ENCODE data around the gene MRPL3. TPM values are rescaled to one million over a fixed set of nuclear protein-coding genes. Genes with fewer than 3 reads are reported as not detected.

Gene MRPL3
- total and polyA plus RNA-seq, 10 of the 15 experiments (the other 5 are each of a cell fraction or from before 2014, with no cell fraction given): 91.6 to 307 (median 198) TPM

DNA sequence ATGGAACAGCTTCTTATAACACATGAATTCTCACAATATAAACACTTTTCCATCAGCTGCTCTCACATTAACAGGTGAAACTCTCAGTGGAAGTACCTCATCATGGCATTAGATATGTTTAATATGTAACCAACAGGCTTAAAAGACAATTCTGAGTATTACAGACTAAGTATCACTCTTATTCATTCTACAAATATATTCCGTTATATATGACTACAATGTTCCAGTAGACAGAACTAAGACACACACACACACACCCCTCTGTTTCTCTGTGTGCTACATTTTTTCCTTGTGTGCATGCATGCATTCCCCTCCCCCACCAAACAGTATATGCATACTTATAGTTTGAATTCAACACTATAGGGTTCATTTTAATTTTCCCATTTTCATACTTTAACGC is 32.4 kb downstream of the MRPL3 start:
- Histone ChIP-seq H3K4me1 (ENCODE audit: control insufficient read depth, insufficient read depth, low read length) (no peaks in the 10 kb centered on the region), H3K27ac (ENCODE audit: control insufficient read depth, insufficient read depth) (no peak overlapping the region), H3K9ac (ENCODE audit: control insufficient read depth, insufficient read depth, low read length) (no peak overlapping the region), H3K4me2 (ENCODE audit: control insufficient read depth, insufficient read depth) (no peak overlapping the region), H4K20me1 (ENCODE audit: control insufficient read depth, insufficient read depth) (no peaks in the 10 kb centered on the region), H3K4me3 (no peak overlapping the region), H2AFZ (ENCODE audit: control insufficient read depth, low read depth, low read length) (no peak overlapping the region), H3K9me3 (replicated peaks; ENCODE audit: control insufficient read depth, insufficient read depth, low read length) (no peaks in the 10 kb centered on the region), H3K36me3 (ENCODE audit: control insufficient read depth in 2 of 2, insufficient read depth in 2 of 2, low read length in 1 of 2) (peaks cover 0 to 25% of the 10 kb centered on the region in 2 experiments), H3K79me2 (ENCODE audit: control insufficient read depth, insufficient read depth, low read length) (no peaks in the 10 kb centered on the region; the same call in none of the 2 replicates), H3K27me3 (replicated peaks in 1 of 2; ENCODE audit: control insufficient read depth in 2 of 2, insufficient read depth in 2 of 2, low read length in 1 of 2) (no peaks in the 10 kb centered on the region)
- no TSS peak for BruUV-seq (replicated peaks)
- DNase-seq (ENCODE audit: low read depth, low spot score) (no peak), ATAC-seq (peak; percentile 21), FAIRE-seq (no peak)
- TF ChIP-seq SMARCA5 (IDR thresholded peaks at IDR 0.05) (no peak), NFYB (IDR thresholded peaks at IDR 0.05; ENCODE audit: insufficient read depth, low read depth, low read length) (no peak), JUNB (IDR thresholded peaks at IDR 0.05) (no peak), MYB (IDR thresholded peaks at IDR 0.05; ENCODE audit: borderline replicate concordance, low read depth, low read length) (no peak), RFX5 (IDR thresholded peaks at IDR 0.05; ENCODE audit: low read depth, low read length) (no peak), RELA (IDR thresholded peaks at IDR 0.05; ENCODE audit: borderline replicate concordance, partially characterized antibody) (no peak), SIX5 (IDR thresholded peaks at IDR 0.05; ENCODE audit: low read depth, low read length, severe bottlenecking) (no peak), DPF2 (IDR thresholded peaks at IDR 0.05) (no peak), HDGF (IDR thresholded peaks at IDR 0.05) (no peak), IKZF2 (IDR thresholded peaks at IDR 0.05) (no peak), LARP7 (IDR thresholded peaks at IDR 0.05) (no peak), ASH2L (IDR thresholded peaks at IDR 0.05; ENCODE audit: borderline replicate concordance, low read depth) (no peak), MEF2A (IDR thresholded peaks at IDR 0.05; ENCODE audit: insufficient read depth, low read depth, low read length) (no peak), KAT2A (conservative IDR thresholded peaks at IDR 0.05; ENCODE audit: control insufficient read depth, low read depth, low read length) (no peak)
- TF ChIP-seq, protein P1, sequence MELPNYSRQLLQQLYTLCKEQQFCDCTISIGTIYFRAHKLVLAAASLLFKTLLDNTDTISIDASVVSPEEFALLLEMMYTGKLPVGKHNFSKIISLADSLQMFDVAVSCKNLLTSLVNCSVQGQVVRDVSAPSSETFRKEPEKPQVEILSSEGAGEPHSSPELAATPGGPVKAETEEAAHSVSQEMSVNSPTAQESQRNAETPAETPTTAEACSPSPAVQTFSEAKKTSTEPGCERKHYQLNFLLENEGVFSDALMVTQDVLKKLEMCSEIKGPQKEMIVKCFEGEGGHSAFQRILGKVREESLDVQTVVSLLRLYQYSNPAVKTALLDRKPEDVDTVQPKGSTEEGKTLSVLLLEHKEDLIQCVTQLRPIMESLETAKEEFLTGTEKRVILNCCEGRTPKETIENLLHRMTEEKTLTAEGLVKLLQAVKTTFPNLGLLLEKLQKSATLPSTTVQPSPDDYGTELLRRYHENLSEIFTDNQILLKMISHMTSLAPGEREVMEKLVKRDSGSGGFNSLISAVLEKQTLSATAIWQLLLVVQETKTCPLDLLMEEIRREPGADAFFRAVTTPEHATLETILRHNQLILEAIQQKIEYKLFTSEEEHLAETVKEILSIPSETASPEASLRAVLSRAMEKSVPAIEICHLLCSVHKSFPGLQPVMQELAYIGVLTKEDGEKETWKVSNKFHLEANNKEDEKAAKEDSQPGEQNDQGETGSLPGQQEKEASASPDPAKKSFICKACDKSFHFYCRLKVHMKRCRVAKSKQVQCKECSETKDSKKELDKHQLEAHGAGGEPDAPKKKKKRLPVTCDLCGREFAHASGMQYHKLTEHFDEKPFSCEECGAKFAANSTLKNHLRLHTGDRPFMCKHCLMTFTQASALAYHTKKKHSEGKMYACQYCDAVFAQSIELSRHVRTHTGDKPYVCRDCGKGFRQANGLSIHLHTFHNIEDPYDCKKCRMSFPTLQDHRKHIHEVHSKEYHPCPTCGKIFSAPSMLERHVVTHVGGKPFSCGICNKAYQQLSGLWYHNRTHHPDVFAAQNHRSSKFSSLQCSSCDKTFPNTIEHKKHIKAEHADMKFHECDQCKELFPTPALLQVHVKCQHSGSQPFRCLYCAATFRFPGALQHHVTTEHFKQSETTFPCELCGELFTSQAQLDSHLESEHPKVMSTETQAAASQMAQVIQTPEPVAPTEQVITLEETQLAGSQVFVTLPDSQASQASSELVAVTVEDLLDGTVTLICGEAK (IDR thresholded peaks at IDR 0.05; ENCODE audit: borderline replicate concordance): no peak
- ChIA-PET SMC1A (ENCODE audit: uncharacterized antibody, unreplicated experiment) (interaction anchor here (1.1 kb wide), 1 partner anchor 14 kb away, joined by 4 read pairs; no protein-coding TSS in a partner anchor), POLR2A (no interaction called here), CTCF (no interaction called here), RAD21 (ENCODE audit: unreplicated experiment) (no interaction called here)
- 65% methylated on average over 2 of the region's 2 CpGs for WGBS (ENCODE audit: insufficient coverage, insufficient replicate concordance, low lambda C conversion rate, missing lambda C conversion rate)
- intact Hi-C loops (cut with micrococcal nuclease; ENCODE audit: unreplicated experiment) (no loop called here), in situ Hi-C loops (cut with MboI) (no loop called here)

All from GM12878 (cell line).